ENCODE data around the gene SCARB1. TPM values are rescaled to one million over a fixed set of nuclear protein-coding genes. Genes with fewer than 3 reads are reported as not detected.

The SCARB1 gene
- total RNA-seq, 1 experiment from 2014 or later: 68.3 TPM

GRCh38 chr12:124909831-124910560, 46.3 kb upstream of the SCARB1 start (continued):
- TF ChIP-seq ZNF532 (CRISPR knock-in tag; IDR thresholded peaks at IDR 0.05; ENCODE audit: borderline replicate concordance): no peak; the same call in 1 of the 2 replicates

GRCh38 chr12:124906606-124907261, 43.1 kb upstream of the SCARB1 start:
- peak; percentile 92 for DNase-seq (ENCODE audit: low spot score)
- Mint-ChIP-seq H3K4me1 (peaks cover 35% of the 10 kb centered on the region), H3K27me3 (ENCODE audit: low read depth) (no peaks in the 10 kb centered on the region), H3K27ac (no peak overlapping the region), H3K36me3 (peaks cover 15% of the 10 kb centered on the region), H3K4me3 (no peak overlapping the region), H3K9me3 (peaks cover 3% of the 10 kb centered on the region; the same call in 1 of the 2 replicates)
- ChIA-PET POLR2A (no interaction called here), CTCF (interaction anchor here (0.5 to 4.2 kb wide), 50 partner anchors 11 to 535 kb away, joined by 3 to 53 read pairs (median 4); partner anchors contain the start of gene SCARB1)
- ATAC-seq: peak; percentile 71
- TF ChIP-seq CTCF (IDR thresholded peaks at IDR 0.05) (peak; percentile 91), GABPB1 (CRISPR knock-in tag; IDR thresholded peaks at IDR 0.05) (no peak)

GRCh38 chr12:124904306-124905098, 40.8 kb upstream of the SCARB1 start:
- DNase-seq (ENCODE audit: low spot score): no peak
- POLR2A ChIA-PET: interaction anchor here (1.1 kb wide), 1 partner anchor 13 kb away, joined by 5 read pairs; no protein-coding TSS in a partner anchor
- H3K4me3 Mint-ChIP-seq: no peak overlapping the region

More at GRCh38 chr12:124904306-124905098, 40.8 kb upstream of the SCARB1 start:
- Mint-ChIP-seq H3K9me3 (peaks cover 3% of the 10 kb centered on the region; the same call in 1 of the 2 replicates), H3K4me1 (peaks cover 19% of the 10 kb centered on the region), H3K36me3 (no peaks in the 10 kb centered on the region), H3K27ac (0 out of 2 replicates have a peak overlapping the region, but pooled peaks have one; percentile 38), H3K27me3 (ENCODE audit: low read depth) (no peaks in the 10 kb centered on the region)
- peak; percentile 46 for ATAC-seq
- CTCF ChIA-PET: interaction anchor here (1.4 to 4.2 kb wide), 2 partner anchors 33 to 36 kb away, joined by 5 to 53 read pairs; no protein-coding TSS in a partner anchor
- TF ChIP-seq SMAD3 (CRISPR knock-in tag; IDR thresholded peaks at IDR 0.05; ENCODE audit: borderline replicate concordance) (no peak), MLX (CRISPR knock-in tag; IDR thresholded peaks at IDR 0.05) (no peak), ZBTB21 (CRISPR knock-in tag; IDR thresholded peaks at IDR 0.05; ENCODE audit: borderline replicate concordance) (no peak), ESRRA (CRISPR knock-in tag; IDR thresholded peaks at IDR 0.05; ENCODE audit: borderline replicate concordance) (no peak), ZNF232 (CRISPR knock-in tag; IDR thresholded peaks at IDR 0.05) (no peak), ZNF532 (CRISPR knock-in tag; IDR thresholded peaks at IDR 0.05; ENCODE audit: borderline replicate concordance) (no peak), KAT7 (CRISPR knock-in tag; IDR thresholded peaks at IDR 0.05; ENCODE audit: borderline replicate concordance) (no peak), STAT6 (CRISPR knock-in tag; conservative IDR thresholded peaks at IDR 0.05; ENCODE audit: low read depth) (no peak), PREB (CRISPR knock-in tag; IDR thresholded peaks at IDR 0.05; ENCODE audit: borderline replicate concordance) (no peak)

All from WTC11 (cell line).